ENCODE measurements around the gene GUCY1A1. TPM values are rescaled to one million over a fixed set of nuclear protein-coding genes. Genes with fewer than 3 reads are reported as not detected.

GUCY1A1 gene
- total and polyA plus RNA-seq, 2 donors from 2014 or later, result 6.9 to 64.6 TPM

- Histone ChIP-seq H3K9me3 (ENCODE audit: control insufficient read depth in 2 of 3, insufficient read depth in 1 of 3, low read length in 3 of 3) (no peaks in the 10 kb centered on the region), H3K4me3 (ENCODE audit: low read length in 3 of 3) (peak overlapping the region; percentile 84 to 85 (median 85)), H3K9ac (ENCODE audit: low read length in 3 of 3) (peak overlapping the region; percentile 79 to 85 (median 82)), H3K27me3 (ENCODE audit: control insufficient read depth, insufficient read depth, low read length) (no peaks in the 10 kb centered on the region), H3K4me1 (ENCODE audit: control insufficient read depth in 2 of 3, insufficient read depth in 2 of 3, low read depth in 1 of 3, low read length in 3 of 3) (peaks cover 0 to 5% (median 0%) of the 10 kb centered on the region in 3 donors), H3K27ac (ENCODE audit: low read depth in 2 of 2, low read length in 2 of 2) (peak overlapping the region; percentile 84 to 95), H3K36me3 (ENCODE audit: control insufficient read depth in 2 of 3, insufficient read depth in 3 of 3, low read length in 3 of 3) (no peaks in the 10 kb centered on the region)
- TF ChIP-seq CTCF (IDR thresholded peaks at IDR 0.05; ENCODE audit: borderline replicate concordance, extremely low read depth, insufficient read depth), result no peak
- no peak for FAIRE-seq
- intact Hi-C loops (cut with DNase I), result no loop called here
- DNase-seq, result peak; percentile 74 to 91 (median 78)
Observed at GRCh38 chr4:155667568-155668511, 1.2 kb downstream of the GUCY1A1 start.

GRCh38 chr4:155668707-155669220 lies 2.1 kb downstream of the GUCY1A1 start:
- intact Hi-C loops (cut with DNase I), result no loop called here
- Histone ChIP-seq H3K9me3 (ENCODE audit: control insufficient read depth in 2 of 3, insufficient read depth in 1 of 3, low read length in 3 of 3) (no peaks in the 10 kb centered on the region), H3K4me3 (ENCODE audit: low read length in 3 of 3) (peak overlapping the region; percentile 66 to 85 (median 84)), H3K36me3 (ENCODE audit: control insufficient read depth in 2 of 3, insufficient read depth in 3 of 3, low read length in 3 of 3) (no peaks in the 10 kb centered on the region), H3K9ac (ENCODE audit: low read length in 3 of 3) (peak overlapping the region in 2 of 3 donors; percentile 79 to 85), H3K27ac (ENCODE audit: low read depth in 2 of 2, low read length in 2 of 2) (peak overlapping the region in 1 of 2 donors; percentile 95), H3K4me1 (ENCODE audit: control insufficient read depth in 2 of 3, insufficient read depth in 2 of 3, low read depth in 1 of 3, low read length in 3 of 3) (peaks cover 0 to 5% (median 0%) of the 10 kb centered on the region in 3 donors), H3K27me3 (ENCODE audit: control insufficient read depth, insufficient read depth, low read length) (no peaks in the 10 kb centered on the region)
- no peak for TF ChIP-seq CTCF (IDR thresholded peaks at IDR 0.05; ENCODE audit: borderline replicate concordance, extremely low read depth, insufficient read depth)
- no peak for FAIRE-seq
- no peak for DNase-seq

DNA sequence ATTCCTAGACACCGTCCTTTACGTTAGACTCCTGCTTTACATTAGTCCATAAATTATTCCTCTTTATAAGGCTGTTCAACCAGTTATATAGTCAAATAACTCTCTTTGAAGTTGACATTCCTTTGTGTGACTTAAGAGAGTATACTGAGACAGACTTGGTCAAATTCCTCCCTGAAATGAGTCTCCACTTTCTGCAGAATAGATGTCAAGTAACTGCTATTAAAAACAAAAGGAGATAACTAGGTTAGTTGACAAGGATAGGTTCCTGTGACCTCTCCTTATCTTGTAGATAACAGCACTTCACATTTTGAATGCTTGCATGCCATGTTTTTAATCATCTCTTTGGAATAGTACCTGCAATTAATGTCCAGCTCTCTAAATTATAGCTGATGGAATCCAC lies 5.7 kb downstream of the GUCY1A1 start:
- intact Hi-C loops (cut with DNase I), result no loop called here
- no peak for FAIRE-seq
- Histone ChIP-seq H3K4me3 (ENCODE audit: low read length in 3 of 3) (no peak overlapping the region), H3K9ac (ENCODE audit: low read length in 3 of 3) (no peak overlapping the region), H3K9me3 (ENCODE audit: control insufficient read depth in 2 of 3, insufficient read depth in 1 of 3, low read length in 3 of 3) (no peaks in the 10 kb centered on the region), H3K36me3 (ENCODE audit: control insufficient read depth in 2 of 3, insufficient read depth in 3 of 3, low read length in 3 of 3) (no peaks in the 10 kb centered on the region), H3K4me1 (ENCODE audit: control insufficient read depth in 2 of 3, insufficient read depth in 2 of 3, low read depth in 1 of 3, low read length in 3 of 3) (peaks cover 0 to 10% (median 4%) of the 10 kb centered on the region in 3 donors), H3K27ac (ENCODE audit: low read depth in 2 of 2, low read length in 2 of 2) (no peak overlapping the region), H3K27me3 (ENCODE audit: control insufficient read depth, insufficient read depth, low read length) (no peaks in the 10 kb centered on the region)
- TF ChIP-seq CTCF (IDR thresholded peaks at IDR 0.05; ENCODE audit: borderline replicate concordance, extremely low read depth, insufficient read depth), result no peak
- DNase-seq, result no peak
